NOMO-1 treated with DMSO at 0.1 percent for 48 hours (cell line): ENCODE data around the gene DNAH11.
"Not testable (repeated sequence)": the region's sequence is repeated elsewhere in the genome, so short reads cannot be mapped to it uniquely, and the experiment has no call there.

ENCODE experiments used
- DNase-seq: peaks from one replicate; lab custom pipeline; 2025; ENCODE audit not compliant: unreplicated experiment; lab: John Stamatoyannopoulos, UW

DNAH11 gene

GRCh38 chr7:21916629-21917028, 373.8 kb downstream of the DNAH11 start:
- no peak for DNase-seq

GRCh38 chr7:21918216-21918615, 375.4 kb downstream of the DNAH11 start:
- no peak for DNase-seq

- no peak for DNase-seq
Measured at GRCh38 chr7:21920936-21921335, 378.1 kb downstream of the DNAH11 start.

- DNase-seq = no peak
Measured at GRCh38 chr7:21922605-21923004, 379.8 kb downstream of the DNAH11 start.

GRCh38 chr7:21923658-21924057, 380.8 kb downstream of the DNAH11 start:
- DNase-seq = no peak

- no peak for DNase-seq
Measured at GRCh38 chr7:21926448-21926847, 383.6 kb downstream of the DNAH11 start.

GRCh38 chr7:21927693-21928092, 384.9 kb downstream of the DNAH11 start:
- no peak for DNase-seq

- DNase-seq = not testable (repeated sequence)
Measured at GRCh38 chr7:21933293-21933692, 390.5 kb downstream of the DNAH11 start.

GRCh38 chr7:21934808-21935207, 392.0 kb downstream of the DNAH11 start:
- no peak for DNase-seq

- DNase-seq = no peak
Measured at GRCh38 chr7:21938463-21938862, 395.6 kb downstream of the DNAH11 start.

GRCh38 chr7:21939136-21939857, 396.5 kb downstream of the DNAH11 start:
- no peak for DNase-seq

- no peak for DNase-seq
Measured at GRCh38 chr7:21939858-21940372, 397.1 kb downstream of the DNAH11 start.

- DNase-seq = peak; percentile 39
Measured at GRCh38 chr7:21941611-21942141, 398.8 kb downstream of the DNAH11 start.

- DNase-seq = no peak
Measured at GRCh38 chr7:21942955-21943354, 400.1 kb downstream of the DNAH11 start.

GRCh38 chr7:21943436-21943835, 400.6 kb downstream of the DNAH11 start:
- no peak for DNase-seq

- DNase-seq = peak; percentile 33
Measured at GRCh38 chr7:21944616-21945453, 402.0 kb downstream of the DNAH11 start.

GRCh38 chr7:21945454-21946221, 402.8 kb downstream of the DNAH11 start, which contains the start of gene CDCA7L:
Gene CDCA7L, minus strand, starts transcription at chr7:21945899. Its CDS starts 95 bp downstream, at chr7:21945804.
- DNase-seq = peak; percentile 57

- no peak for DNase-seq
Measured at GRCh38 chr7:21946222-21946709, 403.4 kb downstream of the DNAH11 start.

GRCh38 chr7:21947056-21947455, 404.2 kb downstream of the DNAH11 start:
- no peak for DNase-seq

- DNase-seq = no peak
Measured at GRCh38 chr7:21947946-21948345, 405.1 kb downstream of the DNAH11 start.

- DNase-seq = no peak
Measured at GRCh38 chr7:21948364-21948763, 405.5 kb downstream of the DNAH11 start.
